ENCODE measurements around the gene DAG1.

DNA sequence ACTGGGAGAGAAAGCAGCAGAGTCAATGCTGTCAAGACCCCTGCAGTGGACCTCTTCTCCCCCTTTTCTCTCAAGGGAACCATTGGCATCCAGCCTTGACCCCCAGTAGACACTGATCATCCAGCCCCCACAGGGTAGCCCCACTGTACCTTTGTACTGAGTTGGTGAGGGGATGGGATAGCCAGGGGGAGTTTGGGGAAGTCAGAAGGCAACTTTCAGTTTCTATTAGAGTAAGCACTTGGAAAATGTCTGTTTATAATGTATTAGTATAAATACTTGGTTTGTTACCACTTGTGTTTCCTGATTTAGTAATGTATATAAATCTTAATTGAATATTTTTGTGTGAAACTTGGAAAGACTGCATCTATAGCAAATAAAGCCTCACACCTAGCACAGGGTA, 25.0 kb downstream of the DAG1 start:
- TF ChIP-seq, protein P1, sequence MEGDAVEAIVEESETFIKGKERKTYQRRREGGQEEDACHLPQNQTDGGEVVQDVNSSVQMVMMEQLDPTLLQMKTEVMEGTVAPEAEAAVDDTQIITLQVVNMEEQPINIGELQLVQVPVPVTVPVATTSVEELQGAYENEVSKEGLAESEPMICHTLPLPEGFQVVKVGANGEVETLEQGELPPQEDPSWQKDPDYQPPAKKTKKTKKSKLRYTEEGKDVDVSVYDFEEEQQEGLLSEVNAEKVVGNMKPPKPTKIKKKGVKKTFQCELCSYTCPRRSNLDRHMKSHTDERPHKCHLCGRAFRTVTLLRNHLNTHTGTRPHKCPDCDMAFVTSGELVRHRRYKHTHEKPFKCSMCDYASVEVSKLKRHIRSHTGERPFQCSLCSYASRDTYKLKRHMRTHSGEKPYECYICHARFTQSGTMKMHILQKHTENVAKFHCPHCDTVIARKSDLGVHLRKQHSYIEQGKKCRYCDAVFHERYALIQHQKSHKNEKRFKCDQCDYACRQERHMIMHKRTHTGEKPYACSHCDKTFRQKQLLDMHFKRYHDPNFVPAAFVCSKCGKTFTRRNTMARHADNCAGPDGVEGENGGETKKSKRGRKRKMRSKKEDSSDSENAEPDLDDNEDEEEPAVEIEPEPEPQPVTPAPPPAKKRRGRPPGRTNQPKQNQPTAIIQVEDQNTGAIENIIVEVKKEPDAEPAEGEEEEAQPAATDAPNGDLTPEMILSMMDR (conservative IDR thresholded peaks at IDR 0.05), result no peak
- TF ChIP-seq EZH2 (IDR thresholded peaks at IDR 0.05; ENCODE audit: low read depth), result no peak
